Suprapubic skin (tissue), 4 donors: Measurements from ENCODE around the gene MDM1. TPM values are rescaled to one million over a fixed set of nuclear protein-coding genes. Genes with fewer than 3 reads are reported as not detected.

ENCODE experiments used
- DNase-seq, 2 donors: peaks; one replicate each; pipeline ENCODE4 v3.0.0-alpha.2; 2019; ENCODE audit warnings: low spot score in 2 of 2
- H3K27ac ChIP-seq: fragments of 200-600 bp; sonication (generic); one replicate; pipeline ENCODE4 v1.5.1; 2019
- H3K27me3 ChIP-seq: fragments of 200-600 bp; sonication (generic); one replicate; pipeline ENCODE4 v1.5.1; 2019
- H3K36me3 ChIP-seq: fragments of 200-600 bp; sonication (generic); one replicate; pipeline ENCODE4 v1.5.1; 2019
- H3K4me1 ChIP-seq: fragments of 200-600 bp; sonication (generic); one replicate; pipeline ENCODE4 v1.5.1; 2019
- H3K4me3 ChIP-seq: fragments of 200-600 bp; sonication (generic); one replicate; pipeline ENCODE4 v1.5.1; 2019; ENCODE audit warnings: mild to moderate bottlenecking
- H3K9me3 ChIP-seq: fragments of 200-600 bp; sonication (generic); one replicate; pipeline ENCODE4 v1.5.1; 2019
- EP300 ChIP-seq: sonication (generic); formaldehyde crosslinking; IDR thresholded peaks from one replicate; pipeline ENCODE4 v1.6.1; 2017; ENCODE audit warnings: antibody characterized with exemption
- POLR2A ChIP-seq, 2 donors: fragments of 450-650 bp; IDR thresholded peaks; one replicate each; pipeline ENCODE4 v1.6.1; 2017; ENCODE audit warnings: antibody characterized with exemption in 2 of 2, mild to moderate bottlenecking in 2 of 2, moderate library complexity in 2 of 2
- POLR2AphosphoS5 ChIP-seq, 3 donors: sonication (generic); formaldehyde crosslinking; IDR thresholded peaks; one replicate each; pipeline ENCODE4 v1.6.1; 2017; ENCODE audit warnings: antibody characterized with exemption in 3 of 3
- WGBS: methylation state at CpG from one replicate; pipeline ENCODE4 v1.1.5; 2018; 5-methylcytosine and 5-hydroxymethylcytosine counted together
- total RNA-seq, 4 donors: library from RNA; depleted of rRNA; stranded (reverse); fragments of >200 nt; gene quantifications; one replicate each; pipeline ENCODE4 v1.1.0, GENCODE V29; 2016
- TF ChIP-seq, protein P1 (sequence below), 2 donors: fragments of 200-600 bp in 1 of 2; fragments of 450-650 bp in 1 of 2; sonication (generic) in 1 of 2; IDR thresholded peaks; one replicate each; pipeline ENCODE4 v1.5.1; 2016 to 2019; ENCODE audit warnings: antibody characterized with exemption in 2 of 2, mild to moderate bottlenecking in 1 of 2, moderate library complexity in 1 of 2

The MDM1 gene
- total RNA-seq, 4 donors from 2014 or later: 4.1 to 10.2 (median 7.0) TPM

GRCh38 chr12:68367903-68368302, 35.7 kb upstream of the MDM1 start:
- WGBS: 72% methylated on average over 2 of the region's 2 CpGs
- Histone ChIP-seq H3K36me3 (no peaks in the 10 kb centered on the region), H3K4me3 (no peak overlapping the region), H3K4me1 (peaks cover 24% of the 10 kb centered on the region), H3K27ac (no peak overlapping the region), H3K9me3 (no peaks in the 10 kb centered on the region), H3K27me3 (no peaks in the 10 kb centered on the region)
- no peak for DNase-seq
- no peak for TF ChIP-seq POLR2A (IDR thresholded peaks at IDR 0.05)
- TF ChIP-seq, protein P1, sequence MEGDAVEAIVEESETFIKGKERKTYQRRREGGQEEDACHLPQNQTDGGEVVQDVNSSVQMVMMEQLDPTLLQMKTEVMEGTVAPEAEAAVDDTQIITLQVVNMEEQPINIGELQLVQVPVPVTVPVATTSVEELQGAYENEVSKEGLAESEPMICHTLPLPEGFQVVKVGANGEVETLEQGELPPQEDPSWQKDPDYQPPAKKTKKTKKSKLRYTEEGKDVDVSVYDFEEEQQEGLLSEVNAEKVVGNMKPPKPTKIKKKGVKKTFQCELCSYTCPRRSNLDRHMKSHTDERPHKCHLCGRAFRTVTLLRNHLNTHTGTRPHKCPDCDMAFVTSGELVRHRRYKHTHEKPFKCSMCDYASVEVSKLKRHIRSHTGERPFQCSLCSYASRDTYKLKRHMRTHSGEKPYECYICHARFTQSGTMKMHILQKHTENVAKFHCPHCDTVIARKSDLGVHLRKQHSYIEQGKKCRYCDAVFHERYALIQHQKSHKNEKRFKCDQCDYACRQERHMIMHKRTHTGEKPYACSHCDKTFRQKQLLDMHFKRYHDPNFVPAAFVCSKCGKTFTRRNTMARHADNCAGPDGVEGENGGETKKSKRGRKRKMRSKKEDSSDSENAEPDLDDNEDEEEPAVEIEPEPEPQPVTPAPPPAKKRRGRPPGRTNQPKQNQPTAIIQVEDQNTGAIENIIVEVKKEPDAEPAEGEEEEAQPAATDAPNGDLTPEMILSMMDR (IDR thresholded peaks at IDR 0.05): no peak
- TF ChIP-seq POLR2AphosphoS5 (IDR thresholded peaks at IDR 0.05): no peak
- TF ChIP-seq EP300: no peak

GRCh38 chr12:68367116-68367515, 35.0 kb upstream of the MDM1 start:
- Histone ChIP-seq H3K4me3 (no peak overlapping the region), H3K36me3 (no peaks in the 10 kb centered on the region), H3K27ac (no peak overlapping the region), H3K9me3 (no peaks in the 10 kb centered on the region), H3K4me1 (peaks cover 22% of the 10 kb centered on the region), H3K27me3 (no peaks in the 10 kb centered on the region)
- 56% methylated on average over 1 of the region's 1 CpG for WGBS
- TF ChIP-seq POLR2A (IDR thresholded peaks at IDR 0.05) (no peak), POLR2AphosphoS5 (IDR thresholded peaks at IDR 0.05) (no peak), EP300 (no peak)
- TF ChIP-seq, protein P1 (IDR thresholded peaks at IDR 0.05): no peak
- DNase-seq: no peak

DNA sequence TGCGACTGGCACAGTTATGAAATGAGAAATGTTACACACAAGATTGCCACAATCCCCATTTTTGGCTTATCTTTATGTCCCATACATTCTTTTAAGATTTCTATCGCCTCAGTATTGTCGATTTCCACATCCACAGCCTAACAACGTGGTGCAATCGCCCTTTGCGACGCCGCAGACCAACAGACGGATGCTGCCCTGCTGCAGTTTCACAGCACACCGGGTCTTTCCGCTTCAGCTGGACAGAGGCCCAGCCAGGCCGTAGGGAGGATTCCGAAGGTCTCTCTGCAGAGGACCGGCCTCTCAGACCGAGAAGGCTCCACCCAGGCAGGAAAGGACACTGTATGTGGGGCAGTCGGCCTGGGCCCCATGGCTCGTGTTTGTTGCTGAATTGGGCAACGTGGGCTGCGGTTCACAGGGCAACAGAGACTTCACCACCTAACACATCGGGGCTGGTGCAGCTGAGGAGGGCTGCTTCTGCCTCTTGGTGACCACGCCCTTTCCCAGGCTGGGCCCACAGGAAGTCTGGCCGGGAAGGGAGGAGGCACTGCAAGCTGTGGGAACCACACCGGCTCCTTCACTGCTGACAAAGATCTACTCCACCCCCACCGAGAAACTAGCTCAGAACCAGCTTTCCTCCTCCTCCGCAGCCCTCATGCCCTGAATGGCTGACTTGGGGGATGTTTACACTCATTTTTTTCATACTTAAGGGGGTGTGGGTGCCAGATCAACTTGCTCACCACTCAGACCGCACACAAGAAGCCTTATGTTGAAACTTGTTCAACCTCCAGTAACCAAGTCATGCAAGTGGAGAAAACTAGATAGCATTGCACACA, 32.9 kb upstream of the MDM1 start:
- H3K27ac ChIP-seq: peak overlapping the region; percentile 77
- peaks cover 22% of the 10 kb centered on the region for H3K4me1 ChIP-seq
- H3K9me3 ChIP-seq: no peaks in the 10 kb centered on the region
- 32% methylated on average over 23 of the region's 26 CpGs for WGBS
- no peaks in the 10 kb centered on the region for H3K36me3 ChIP-seq
- DNase-seq: peak; percentile 94 to 95
- TF ChIP-seq, protein P1 (IDR thresholded peaks at IDR 0.05): peak in 1 of 2 donors; percentile 6
- TF ChIP-seq EP300: no peak
- TF ChIP-seq POLR2A (IDR thresholded peaks at IDR 0.05): peak; percentile 26 to 29
- peak in 1 of 3 donors; percentile 60 for TF ChIP-seq POLR2AphosphoS5 (IDR thresholded peaks at IDR 0.05)
- peak overlapping the region; percentile 36 for H3K4me3 ChIP-seq
- no peaks in the 10 kb centered on the region for H3K27me3 ChIP-seq

GRCh38 chr12:68364328-68364727, 32.2 kb upstream of the MDM1 start:
- Histone ChIP-seq H3K36me3 (no peaks in the 10 kb centered on the region), H3K9me3 (no peaks in the 10 kb centered on the region), H3K4me3 (peak overlapping the region; percentile 36), H3K27ac (peak overlapping the region; percentile 77), H3K27me3 (no peaks in the 10 kb centered on the region), H3K4me1 (peaks cover 22% of the 10 kb centered on the region)
- WGBS: 78% methylated on average over 3 of the region's 3 CpGs
- no peak for DNase-seq
- TF ChIP-seq POLR2AphosphoS5 (IDR thresholded peaks at IDR 0.05) (no peak), EP300 (no peak), POLR2A (IDR thresholded peaks at IDR 0.05) (no peak)
- TF ChIP-seq, protein P1 (IDR thresholded peaks at IDR 0.05): no peak

DNA sequence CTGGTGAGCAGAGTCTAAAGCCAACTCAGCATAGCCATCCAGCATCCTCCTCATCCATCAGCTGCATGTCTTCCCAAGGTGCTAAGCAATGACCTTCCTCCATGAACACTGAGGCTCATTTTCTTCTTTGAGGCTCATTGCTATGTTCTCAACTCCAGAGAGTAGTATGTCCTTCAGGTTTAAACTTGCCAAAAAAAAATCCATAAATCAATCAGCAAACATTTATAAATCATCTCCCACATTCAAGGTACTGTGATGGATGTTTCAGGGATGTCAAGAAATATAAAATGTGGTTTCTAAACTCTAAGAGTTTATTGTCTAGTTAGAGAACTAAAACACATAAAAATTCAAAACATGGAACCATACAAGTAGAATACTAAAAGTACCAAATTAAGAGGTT, 29.8 kb upstream of the MDM1 start:
- no peaks in the 10 kb centered on the region for H3K27me3 ChIP-seq
- H3K4me3 ChIP-seq: no peak overlapping the region
- H3K27ac ChIP-seq: no peak overlapping the region
- TF ChIP-seq EP300 (no peak), POLR2A (IDR thresholded peaks at IDR 0.05) (no peak), POLR2AphosphoS5 (IDR thresholded peaks at IDR 0.05) (no peak)
- TF ChIP-seq, protein P1 (IDR thresholded peaks at IDR 0.05): no peak
- no peaks in the 10 kb centered on the region for H3K9me3 ChIP-seq
- H3K36me3 ChIP-seq: no peaks in the 10 kb centered on the region
- no peak for DNase-seq
- peaks cover 22% of the 10 kb centered on the region for H3K4me1 ChIP-seq
